HepG2 (cell line): ENCODE data around the gene APIP.
"Not testable (repeated sequence)": the region's sequence is repeated elsewhere in the genome, so short reads cannot be mapped to it uniquely, and the experiment has no call there.

Source experiments
- DMAP1 ChIP-seq: IDR thresholded peaks from 2 replicates; pipeline ENCODE4 v1.6.1; 2016
- EZH2 ChIP-seq: conservative IDR thresholded peaks from 2 replicates; pipeline ENCODE4 v1.6.1; 2012; ENCODE audit warnings: mild to moderate bottlenecking, low read depth, low read length, moderate library complexity
- FOXK2 ChIP-seq: fragments of 450-650 bp; IDR thresholded peaks from 2 replicates; pipeline ENCODE4 v1.6.1; 2016
- FOXM1 ChIP-seq: sonication (generic); formaldehyde crosslinking; IDR thresholded peaks from 2 replicates; pipeline ENCODE4 v1.5.0; 2020; ENCODE audit warnings: missing genetic modification reagents
- GABPA ChIP-seq, 2 experiments: IDR thresholded peaks; 2 replicates each; pipeline ENCODE4 v1.6.1; 2011 to 2016; ENCODE audit warnings: low read depth in 2 of 2, low read length in 1 of 2, missing biosample characterization in 1 of 2, missing genetic modification characterization in 1 of 2
- HIC2 ChIP-seq: sonication (generic); formaldehyde crosslinking; IDR thresholded peaks from 2 replicates; pipeline ENCODE4 v1.9.0; 2022; ENCODE audit warnings: low read depth, missing genetic modification reagents
- POLR2A ChIP-seq, 2 experiments: IDR thresholded peaks; 2 replicates each; pipeline ENCODE4 v1.6.1; 2011; ENCODE audit warnings: low read depth in 2 of 2, low read length in 2 of 2, mild to moderate bottlenecking in 1 of 2, moderate library complexity in 1 of 2; ENCODE audit not compliant: insufficient read depth in 1 of 2
- REST ChIP-seq, 2 experiments: IDR thresholded peaks; 2 replicates each; pipeline ENCODE4 v1.6.1; 2011 to 2012; ENCODE audit warnings: low read length in 2 of 2, borderline replicate concordance in 1 of 2, low read depth in 1 of 2, mild to moderate bottlenecking in 1 of 2, moderate library complexity in 1 of 2
- TCF7L2 ChIP-seq: IDR thresholded peaks from 2 replicates; pipeline ENCODE4 v1.6.1; 2011; ENCODE audit warnings: mild to moderate bottlenecking, low read depth, low read length, moderate library complexity
- ZNF225 ChIP-seq: sonication (generic); formaldehyde crosslinking; IDR thresholded peaks from 2 replicates; pipeline ENCODE4 v1.4.0; 2020; ENCODE audit warnings: mild to moderate bottlenecking, missing genetic modification reagents
- ZNF589 ChIP-seq: sonication (generic); formaldehyde crosslinking; conservative IDR thresholded peaks from 2 replicates; pipeline ENCODE4 v1.8.0; 2022; ENCODE audit warnings: mild to moderate bottlenecking, moderate library complexity, missing genetic modification reagents
- TF ChIP-seq, protein P1 (sequence below): sonication (generic); formaldehyde crosslinking; IDR thresholded peaks from 2 replicates; pipeline ENCODE4 v1.5.0; 2020; ENCODE audit warnings: mild to moderate bottlenecking, missing genetic modification reagents, moderate library complexity

DNA sequence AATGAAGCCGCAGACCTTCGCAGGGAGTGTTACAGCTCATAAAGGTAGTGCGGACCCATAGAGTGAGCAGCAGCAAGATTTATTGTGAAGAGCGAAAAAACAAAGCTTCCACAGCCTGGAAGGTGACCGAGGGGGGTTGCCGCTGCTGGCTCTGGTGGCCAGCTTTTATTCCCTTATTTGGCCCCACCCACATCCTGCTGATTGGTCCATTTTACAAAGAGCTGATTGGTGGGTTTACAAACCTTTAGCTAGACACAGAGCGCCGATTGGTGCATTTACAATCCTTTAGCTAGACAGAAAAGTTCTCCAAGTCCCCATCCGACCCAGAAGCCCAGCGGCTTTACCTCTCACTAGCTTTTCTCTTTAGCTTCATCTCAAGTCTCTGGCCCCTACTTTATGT, 2.6 kb downstream of the APIP start:
- TF ChIP-seq DMAP1; POLR2A (IDR thresholded peaks at IDR 0.05; ENCODE audit: insufficient read depth in 1 of 2, low read depth in 2 of 2, low read length in 2 of 2); ZNF589 (CRISPR knock-in tag); FOXK2; REST (IDR thresholded peaks at IDR 0.05; ENCODE audit: borderline replicate concordance in 1 of 2, low read depth in 1 of 2, low read length in 2 of 2); ZNF225; TCF7L2; EZH2; GABPA (IDR thresholded peaks at IDR 0.05; ENCODE audit: low read depth, low read length); GABPA (CRISPR knock-in tag; IDR thresholded peaks at IDR 0.05; ENCODE audit: low read depth); FOXM1 (CRISPR knock-in tag); HIC2 (CRISPR knock-in tag): not testable (repeated sequence)
- TF ChIP-seq, protein P1, sequence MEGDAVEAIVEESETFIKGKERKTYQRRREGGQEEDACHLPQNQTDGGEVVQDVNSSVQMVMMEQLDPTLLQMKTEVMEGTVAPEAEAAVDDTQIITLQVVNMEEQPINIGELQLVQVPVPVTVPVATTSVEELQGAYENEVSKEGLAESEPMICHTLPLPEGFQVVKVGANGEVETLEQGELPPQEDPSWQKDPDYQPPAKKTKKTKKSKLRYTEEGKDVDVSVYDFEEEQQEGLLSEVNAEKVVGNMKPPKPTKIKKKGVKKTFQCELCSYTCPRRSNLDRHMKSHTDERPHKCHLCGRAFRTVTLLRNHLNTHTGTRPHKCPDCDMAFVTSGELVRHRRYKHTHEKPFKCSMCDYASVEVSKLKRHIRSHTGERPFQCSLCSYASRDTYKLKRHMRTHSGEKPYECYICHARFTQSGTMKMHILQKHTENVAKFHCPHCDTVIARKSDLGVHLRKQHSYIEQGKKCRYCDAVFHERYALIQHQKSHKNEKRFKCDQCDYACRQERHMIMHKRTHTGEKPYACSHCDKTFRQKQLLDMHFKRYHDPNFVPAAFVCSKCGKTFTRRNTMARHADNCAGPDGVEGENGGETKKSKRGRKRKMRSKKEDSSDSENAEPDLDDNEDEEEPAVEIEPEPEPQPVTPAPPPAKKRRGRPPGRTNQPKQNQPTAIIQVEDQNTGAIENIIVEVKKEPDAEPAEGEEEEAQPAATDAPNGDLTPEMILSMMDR (CRISPR knock-in tag), result not testable (repeated sequence)
